ENCODE data around the gene FAM3C. TPM values are rescaled to one million over a fixed set of nuclear protein-coding genes. Genes with fewer than 3 reads are reported as not detected.
A peak's percentile ranks its signal among the peaks of the same experiment; 100 is the strongest.

Gene FAM3C
- total and polyA plus RNA-seq, 10 of the 15 experiments (the other 5 are each of a cell fraction or from before 2014, with no cell fraction given): 11.0 to 110 (median 27.8) TPM

DNA sequence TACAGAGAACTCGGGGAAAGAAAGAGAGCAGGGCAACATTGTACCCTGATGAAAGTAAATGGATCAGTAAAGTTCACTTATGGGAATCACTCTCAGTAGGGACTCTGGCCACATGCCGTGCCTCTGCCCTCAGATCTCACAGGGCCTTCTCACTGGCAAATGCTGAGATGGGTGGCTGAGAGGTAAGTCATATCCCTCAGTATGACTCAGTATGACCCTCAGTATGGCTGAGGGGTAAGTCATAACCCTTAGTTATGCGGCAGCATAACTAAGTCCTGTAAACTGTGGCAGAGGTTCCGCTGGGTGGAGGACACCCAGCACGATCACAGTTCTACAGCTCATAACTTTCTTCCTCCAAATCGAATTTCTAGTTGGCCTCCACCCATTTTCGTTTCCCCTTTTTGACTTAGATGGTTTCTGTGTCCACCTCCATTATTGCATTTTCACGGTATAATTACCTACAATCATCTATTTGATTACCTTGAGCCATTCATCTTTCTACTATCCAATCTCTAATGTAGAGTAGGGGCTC, 93.8 kb downstream of the FAM3C start:
- Histone ChIP-seq H3K4me3 (no peak overlapping the region), H3K27me3 (replicated peaks in 1 of 2; ENCODE audit: control insufficient read depth in 2 of 2, insufficient read depth in 2 of 2, low read length in 1 of 2) (no peaks in the 10 kb centered on the region), H3K36me3 (ENCODE audit: control insufficient read depth in 2 of 2, insufficient read depth in 2 of 2, low read length in 1 of 2) (no peaks in the 10 kb centered on the region), H3K4me1 (ENCODE audit: control insufficient read depth, insufficient read depth, low read length) (peaks cover 29% of the 10 kb centered on the region), H3K9ac (ENCODE audit: control insufficient read depth, insufficient read depth, low read length) (no peak overlapping the region), H3K79me2 (ENCODE audit: control insufficient read depth, insufficient read depth, low read length) (no peaks in the 10 kb centered on the region), H3K27ac (ENCODE audit: control insufficient read depth, insufficient read depth) (no peak overlapping the region), H4K20me1 (ENCODE audit: control insufficient read depth, insufficient read depth) (no peaks in the 10 kb centered on the region), H3K9me3 (replicated peaks; ENCODE audit: control insufficient read depth, insufficient read depth, low read length) (no peaks in the 10 kb centered on the region), H2AFZ (ENCODE audit: control insufficient read depth, low read depth, low read length) (peak overlapping the region; percentile 39; the same call in 1 of the 2 replicates), H3K4me2 (ENCODE audit: control insufficient read depth, insufficient read depth) (peak overlapping the region; percentile 35; the same call in 1 of the 2 replicates)
- BruUV-seq (replicated peaks): no TSS peak
- in situ Hi-C loops (cut with MboI) (no loop called here), intact Hi-C loops (cut with micrococcal nuclease; ENCODE audit: unreplicated experiment) (loop anchor here (2.0 to 10.0 kb wide), 2 partner anchors 23 to 233 kb away; no protein-coding TSS in a partner anchor)
- ChIA-PET SMC1A (ENCODE audit: uncharacterized antibody, unreplicated experiment) (interaction anchor here (0.7 to 1.0 kb wide), 4 partner anchors 10 to 131 kb away, joined by 3 to 11 read pairs (median 3); no protein-coding TSS in a partner anchor), RAD21 (ENCODE audit: unreplicated experiment) (interaction anchor here (0.9 to 1.0 kb wide), 4 partner anchors 10 to 166 kb away, joined by 3 to 4 read pairs (median 4); no protein-coding TSS in a partner anchor), POLR2A (interaction anchor here (0.7 kb wide), 1 partner anchor 11 kb away, joined by 3 read pairs; no protein-coding TSS in a partner anchor), CTCF (interaction anchor here (0.7 to 1.0 kb wide), 2 partner anchors 9 to 20 kb away, joined by 3 read pairs; no protein-coding TSS in a partner anchor)
- WGBS (ENCODE audit: insufficient coverage, insufficient replicate concordance, low lambda C conversion rate, missing lambda C conversion rate): 11% methylated on average over 8 of the region's 8 CpGs
- no peak for DNase-seq (ENCODE audit: low read depth, low spot score)
- peak; percentile 97 for ATAC-seq
- no peak for FAIRE-seq
- TF ChIP-seq IKZF1 (conservative IDR thresholded peaks at IDR 0.05) (peak; percentile 34; the same call in 1 of the 2 replicates), NFIC (IDR thresholded peaks at IDR 0.05; ENCODE audit: low read depth, low read length) (no peak), IKZF2 (IDR thresholded peaks at IDR 0.05) (peak; percentile 22 to 42; a peak in 2 of 4 replicates), DPF2 (IDR thresholded peaks at IDR 0.05) (0 out of 2 replicates have a peak, but pooled peaks have one; percentile 46), MTA2 (IDR thresholded peaks at IDR 0.05; ENCODE audit: low read depth) (peak; percentile 68; the same call in 1 of the 2 replicates), SPI1 (IDR thresholded peaks at IDR 0.05; ENCODE audit: borderline replicate concordance, insufficient read depth, low read depth, low read length) (peak; percentile 84), ATF7 (IDR thresholded peaks at IDR 0.05; ENCODE audit: low read depth) (peak; percentile 30), CHD4 (IDR thresholded peaks at IDR 0.05) (no peak), JUNB (IDR thresholded peaks at IDR 0.05) (peak; percentile 56), ZSCAN29 (IDR thresholded peaks at IDR 0.05) (peak; percentile 62; the same call in 1 of the 2 replicates), RAD21 (IDR thresholded peaks at IDR 0.05; ENCODE audit: insufficient read depth, low read depth, low read length) (no peak), ESRRA (IDR thresholded peaks at IDR 0.05; ENCODE audit: low read length) (no peak), TCF7 (IDR thresholded peaks at IDR 0.05; ENCODE audit: borderline replicate concordance) (no peak)
- TF ChIP-seq, protein P1, sequence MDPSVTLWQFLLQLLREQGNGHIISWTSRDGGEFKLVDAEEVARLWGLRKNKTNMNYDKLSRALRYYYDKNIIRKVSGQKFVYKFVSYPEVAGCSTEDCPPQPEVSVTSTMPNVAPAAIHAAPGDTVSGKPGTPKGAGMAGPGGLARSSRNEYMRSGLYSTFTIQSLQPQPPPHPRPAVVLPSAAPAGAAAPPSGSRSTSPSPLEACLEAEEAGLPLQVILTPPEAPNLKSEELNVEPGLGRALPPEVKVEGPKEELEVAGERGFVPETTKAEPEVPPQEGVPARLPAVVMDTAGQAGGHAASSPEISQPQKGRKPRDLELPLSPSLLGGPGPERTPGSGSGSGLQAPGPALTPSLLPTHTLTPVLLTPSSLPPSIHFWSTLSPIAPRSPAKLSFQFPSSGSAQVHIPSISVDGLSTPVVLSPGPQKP (IDR thresholded peaks at IDR 0.05; ENCODE audit: low read depth, low read length): no peak
- TF ChIP-seq, protein P2, sequence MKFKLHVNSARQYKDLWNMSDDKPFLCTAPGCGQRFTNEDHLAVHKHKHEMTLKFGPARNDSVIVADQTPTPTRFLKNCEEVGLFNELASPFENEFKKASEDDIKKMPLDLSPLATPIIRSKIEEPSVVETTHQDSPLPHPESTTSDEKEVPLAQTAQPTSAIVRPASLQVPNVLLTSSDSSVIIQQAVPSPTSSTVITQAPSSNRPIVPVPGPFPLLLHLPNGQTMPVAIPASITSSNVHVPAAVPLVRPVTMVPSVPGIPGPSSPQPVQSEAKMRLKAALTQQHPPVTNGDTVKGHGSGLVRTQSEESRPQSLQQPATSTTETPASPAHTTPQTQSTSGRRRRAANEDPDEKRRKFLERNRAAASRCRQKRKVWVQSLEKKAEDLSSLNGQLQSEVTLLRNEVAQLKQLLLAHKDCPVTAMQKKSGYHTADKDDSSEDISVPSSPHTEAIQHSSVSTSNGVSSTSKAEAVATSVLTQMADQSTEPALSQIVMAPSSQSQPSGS (IDR thresholded peaks at IDR 0.05; ENCODE audit: low read length): peak; percentile 56; the same call in 1 of the 2 replicates
- TF ChIP-seq, protein P3, sequence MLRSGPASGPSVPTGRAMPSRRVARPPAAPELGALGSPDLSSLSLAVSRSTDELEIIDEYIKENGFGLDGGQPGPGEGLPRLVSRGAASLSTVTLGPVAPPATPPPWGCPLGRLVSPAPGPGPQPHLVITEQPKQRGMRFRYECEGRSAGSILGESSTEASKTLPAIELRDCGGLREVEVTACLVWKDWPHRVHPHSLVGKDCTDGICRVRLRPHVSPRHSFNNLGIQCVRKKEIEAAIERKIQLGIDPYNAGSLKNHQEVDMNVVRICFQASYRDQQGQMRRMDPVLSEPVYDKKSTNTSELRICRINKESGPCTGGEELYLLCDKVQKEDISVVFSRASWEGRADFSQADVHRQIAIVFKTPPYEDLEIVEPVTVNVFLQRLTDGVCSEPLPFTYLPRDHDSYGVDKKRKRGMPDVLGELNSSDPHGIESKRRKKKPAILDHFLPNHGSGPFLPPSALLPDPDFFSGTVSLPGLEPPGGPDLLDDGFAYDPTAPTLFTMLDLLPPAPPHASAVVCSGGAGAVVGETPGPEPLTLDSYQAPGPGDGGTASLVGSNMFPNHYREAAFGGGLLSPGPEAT (IDR thresholded peaks at IDR 0.05; ENCODE audit: low read depth): 0 out of 2 replicates have a peak, but pooled peaks have one; percentile 13

Data from GM12878 (cell line).